Measurements from ENCODE around the gene ANTXR1.
"Not testable (repeated sequence)": the region's sequence is repeated elsewhere in the genome, so short reads cannot be mapped to it uniquely, and the experiment has no call there.

The ANTXR1 gene

DNA sequence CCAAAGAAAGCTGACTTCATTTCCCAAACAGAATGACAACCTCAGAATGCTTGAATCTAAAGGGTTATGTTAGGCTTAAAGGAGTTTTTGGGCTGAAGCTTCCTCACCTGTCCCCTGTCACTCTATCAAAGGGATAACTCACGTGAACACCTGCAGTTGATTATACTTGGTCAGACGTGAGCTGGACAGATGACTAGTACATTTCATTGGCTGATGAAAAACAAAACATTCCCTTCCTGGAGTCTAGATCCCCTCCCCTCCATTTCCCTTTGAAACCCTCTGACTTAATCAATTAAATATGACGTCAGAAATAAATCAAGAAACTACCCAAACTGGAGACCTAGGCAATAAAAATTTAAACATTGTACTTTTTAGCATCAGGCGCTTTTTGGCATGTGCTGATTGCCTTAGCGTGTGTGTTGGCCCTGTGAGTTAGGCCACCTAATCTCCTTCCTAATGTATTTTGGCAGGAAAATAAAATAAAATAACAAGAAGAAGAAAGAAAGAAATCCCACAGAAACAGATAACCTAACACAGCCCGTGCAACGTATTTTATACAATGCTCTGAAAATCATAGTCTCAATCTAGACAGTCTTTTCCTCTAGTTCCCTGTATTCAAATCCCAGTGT lies 159.0 kb downstream of the ANTXR1 start:
- ChIA-PET POLR2A (no interaction called here), CTCF (interaction anchor here (1.3 to 2.6 kb wide), 3 partner anchors 10 to 135 kb away, joined by 6 to 9 read pairs (median 6); no protein-coding TSS in a partner anchor)
- Histone ChIP-seq H3K4me1 (ENCODE audit: control extremely low read depth in 1 of 4, control insufficient read depth in 4 of 4, insufficient read depth in 4 of 4, low read length in 3 of 4) (peaks cover 3 to 7% (median 4%) of the 10 kb centered on the region in 4 experiments), H3K27me3 (replicated peaks in 2 of 5; ENCODE audit: control insufficient read depth in 4 of 5, insufficient read depth in 5 of 5, low read length in 4 of 5) (peaks cover 0 to 8% (median 0%) of the 10 kb centered on the region in 5 experiments), H3K4me3 (ENCODE audit: control insufficient read depth in 1 of 7, extremely low read depth in 1 of 7, insufficient read depth in 4 of 7, low read depth in 2 of 7, low read length in 6 of 7) (no peak overlapping the region), H3K9me3 (ENCODE audit: control extremely low read depth in 1 of 5, control insufficient read depth in 4 of 5, insufficient read depth in 2 of 5, low read depth in 1 of 5, low read length in 4 of 5) (no peaks in the 10 kb centered on the region), H3K36me3 (ENCODE audit: control insufficient read depth in 4 of 4, insufficient read depth in 4 of 4, low read length in 3 of 4) (no peaks in the 10 kb centered on the region), H3K27ac (ENCODE audit: insufficient read depth in 1 of 2, low read depth in 1 of 2, low read length in 2 of 2, poor library complexity in 1 of 2, severe bottlenecking in 2 of 2) (no peak overlapping the region)
- WGBS (ENCODE audit: insufficient coverage), result 96% methylated on average over 4 of the region's 7 CpGs
- no peak for DNase-seq

DNA sequence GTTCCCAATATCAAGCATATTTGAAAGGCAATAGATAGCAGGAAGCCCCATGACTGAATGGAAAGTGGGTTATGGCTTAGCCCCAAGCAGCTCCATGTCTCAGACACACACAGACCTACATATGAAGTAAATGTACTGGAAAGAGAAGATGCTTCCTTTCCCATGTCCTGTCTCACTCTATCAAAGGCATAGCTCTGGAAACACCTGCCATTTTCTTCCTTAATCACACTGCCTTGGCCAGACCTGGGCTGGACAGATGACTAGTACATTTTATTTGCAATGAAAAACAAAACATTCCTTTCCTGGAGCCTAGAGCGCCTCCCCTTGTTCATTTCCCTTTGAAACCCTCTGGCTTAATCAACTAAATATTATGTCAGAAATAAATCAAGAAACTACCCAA lies 160.7 kb downstream of the ANTXR1 start:
- peaks cover 0 to 6% (median 0%) of the 10 kb centered on the region in 5 experiments for H3K27me3 ChIP-seq (replicated peaks in 2 of 5; ENCODE audit: control insufficient read depth in 4 of 5, insufficient read depth in 5 of 5, low read length in 4 of 5)
- ChIA-PET CTCF (interaction anchor here (2.3 to 2.6 kb wide), 2 partner anchors 11 to 14 kb away, joined by 6 to 9 read pairs; no protein-coding TSS in a partner anchor), POLR2A (no interaction called here)
- peaks cover 12 to 18% (median 16%) of the 10 kb centered on the region in 4 experiments for H3K4me1 ChIP-seq (ENCODE audit: control extremely low read depth in 1 of 4, control insufficient read depth in 4 of 4, insufficient read depth in 4 of 4, low read length in 3 of 4)
- H3K27ac ChIP-seq (ENCODE audit: insufficient read depth in 1 of 2, low read depth in 1 of 2, low read length in 2 of 2, poor library complexity in 1 of 2, severe bottlenecking in 2 of 2), result no peak overlapping the region
- no peak for DNase-seq
- WGBS (ENCODE audit: insufficient coverage), result 100% methylated on average over 1 of the region's 1 CpG
- no peaks in the 10 kb centered on the region for H3K9me3 ChIP-seq (ENCODE audit: control extremely low read depth in 1 of 5, control insufficient read depth in 4 of 5, insufficient read depth in 2 of 5, low read depth in 1 of 5, low read length in 4 of 5)
- no peaks in the 10 kb centered on the region for H3K36me3 ChIP-seq (ENCODE audit: control insufficient read depth in 4 of 4, insufficient read depth in 4 of 4, low read length in 3 of 4)
- H3K4me3 ChIP-seq (ENCODE audit: control insufficient read depth in 1 of 7, extremely low read depth in 1 of 7, insufficient read depth in 4 of 7, low read depth in 2 of 7, low read length in 6 of 7), result no peak overlapping the region

DNA sequence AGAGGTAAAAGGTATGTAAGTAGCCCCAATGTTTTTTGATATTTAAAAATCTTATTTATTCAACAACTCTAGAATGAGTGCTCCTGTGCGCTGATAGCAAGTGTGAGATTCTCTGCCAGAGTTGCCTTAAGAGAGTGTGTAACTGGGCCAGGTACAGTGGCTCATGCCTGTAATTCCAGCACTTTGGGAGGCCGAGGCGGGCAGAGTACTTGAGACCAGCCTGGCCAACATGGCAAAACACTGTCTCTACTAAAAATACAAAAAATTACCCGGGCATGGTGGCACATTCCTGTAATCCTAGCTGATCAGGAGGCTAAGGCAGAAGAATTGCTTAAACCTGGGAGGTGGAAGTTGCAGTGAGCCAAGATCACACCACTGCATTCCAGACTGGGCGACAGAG lies 161.2 kb downstream of the ANTXR1 start:
- H3K27ac ChIP-seq (ENCODE audit: insufficient read depth in 1 of 2, low read depth in 1 of 2, low read length in 2 of 2, poor library complexity in 1 of 2, severe bottlenecking in 2 of 2); H3K27me3 ChIP-seq (replicated peaks in 2 of 5; ENCODE audit: control insufficient read depth in 4 of 5, insufficient read depth in 5 of 5, low read length in 4 of 5); H3K4me3 ChIP-seq (ENCODE audit: control insufficient read depth in 1 of 7, extremely low read depth in 1 of 7, insufficient read depth in 4 of 7, low read depth in 2 of 7, low read length in 6 of 7); DNase-seq; POLR2A ChIA-PET; H3K36me3 ChIP-seq (ENCODE audit: control insufficient read depth in 4 of 4, insufficient read depth in 4 of 4, low read length in 3 of 4); H3K9me3 ChIP-seq (ENCODE audit: control extremely low read depth in 1 of 5, control insufficient read depth in 4 of 5, insufficient read depth in 2 of 5, low read depth in 1 of 5, low read length in 4 of 5): not testable (repeated sequence)
- CTCF ChIA-PET, result interaction anchor here (0.6 to 2.3 kb wide), 2 partner anchors 14 to 31 kb away, joined by 3 to 6 read pairs; no protein-coding TSS in a partner anchor
- peaks cover 12 to 18% (median 16%) of the 10 kb centered on the region in 4 experiments for H3K4me1 ChIP-seq (ENCODE audit: control extremely low read depth in 1 of 4, control insufficient read depth in 4 of 4, insufficient read depth in 4 of 4, low read length in 3 of 4)
- 100% methylated on average over 2 of the region's 5 CpGs for WGBS (ENCODE audit: insufficient coverage)

DNA sequence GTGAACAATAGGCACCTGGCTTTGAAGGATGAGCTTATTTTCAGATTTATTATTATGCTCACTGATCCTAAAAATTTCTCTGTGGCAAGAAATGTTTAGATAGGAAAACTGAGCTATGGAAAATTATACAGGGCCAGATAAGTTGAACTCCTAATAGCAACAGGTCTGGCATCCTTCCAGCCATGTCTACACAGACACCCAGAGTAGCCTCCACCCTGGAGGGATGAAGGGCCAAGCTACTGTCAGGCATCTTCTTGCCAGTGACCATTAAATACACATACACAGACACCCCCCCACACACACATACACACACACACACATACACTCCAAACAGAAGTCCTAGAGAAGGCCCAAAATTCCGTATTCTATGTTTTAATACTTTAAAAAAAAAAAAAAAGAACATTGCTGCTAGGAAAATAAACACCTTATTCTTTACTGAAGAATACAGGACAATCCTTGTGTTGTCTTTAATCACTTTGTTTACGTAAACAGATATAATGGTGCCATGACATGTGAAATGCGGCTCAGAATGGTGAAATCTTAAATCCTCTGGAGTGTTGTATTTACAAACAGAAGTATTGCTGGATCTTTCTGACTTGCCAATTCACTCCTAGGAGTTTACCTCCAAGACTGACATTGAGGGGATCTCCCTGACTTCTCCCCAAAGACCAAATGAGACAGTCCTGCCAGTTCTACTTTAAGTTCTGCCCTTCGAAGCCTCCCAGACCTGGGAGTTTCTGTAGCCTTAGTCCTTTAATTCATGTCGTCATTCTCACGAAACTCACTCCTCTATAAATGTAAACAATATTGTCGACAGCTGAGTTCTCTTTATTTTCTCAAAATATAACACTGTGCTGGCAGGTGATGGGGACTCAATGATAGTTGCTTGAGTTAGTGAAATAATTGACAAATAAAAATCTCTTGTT lies 163.1 kb downstream of the ANTXR1 start:
- POLR2A ChIA-PET, result no interaction called here
- no peak overlapping the region for H3K27ac ChIP-seq (ENCODE audit: insufficient read depth in 1 of 2, low read depth in 1 of 2, low read length in 2 of 2, poor library complexity in 1 of 2, severe bottlenecking in 2 of 2)
- H3K27me3 ChIP-seq (replicated peaks in 2 of 5; ENCODE audit: control insufficient read depth in 4 of 5, insufficient read depth in 5 of 5, low read length in 4 of 5), result no peaks in the 10 kb centered on the region
- no peak for DNase-seq
- no peak overlapping the region for H3K4me3 ChIP-seq (ENCODE audit: control insufficient read depth in 1 of 7, extremely low read depth in 1 of 7, insufficient read depth in 4 of 7, low read depth in 2 of 7, low read length in 6 of 7)
- no peaks in the 10 kb centered on the region for H3K36me3 ChIP-seq (ENCODE audit: control insufficient read depth in 4 of 4, insufficient read depth in 4 of 4, low read length in 3 of 4)
- peaks cover 12 to 20% (median 17%) of the 10 kb centered on the region in 4 experiments for H3K4me1 ChIP-seq (ENCODE audit: control extremely low read depth in 1 of 4, control insufficient read depth in 4 of 4, insufficient read depth in 4 of 4, low read length in 3 of 4)
- H3K9me3 ChIP-seq (ENCODE audit: control extremely low read depth in 1 of 5, control insufficient read depth in 4 of 5, insufficient read depth in 2 of 5, low read depth in 1 of 5, low read length in 4 of 5), result no peaks in the 10 kb centered on the region
- WGBS (ENCODE audit: insufficient coverage), result 100% methylated on average over 2 of the region's 7 CpGs
- CTCF ChIA-PET, result interaction anchor here (0.9 to 2.0 kb wide), 4 partner anchors 11 to 72 kb away, joined by 3 to 4 read pairs (median 3); no protein-coding TSS in a partner anchor

DNA sequence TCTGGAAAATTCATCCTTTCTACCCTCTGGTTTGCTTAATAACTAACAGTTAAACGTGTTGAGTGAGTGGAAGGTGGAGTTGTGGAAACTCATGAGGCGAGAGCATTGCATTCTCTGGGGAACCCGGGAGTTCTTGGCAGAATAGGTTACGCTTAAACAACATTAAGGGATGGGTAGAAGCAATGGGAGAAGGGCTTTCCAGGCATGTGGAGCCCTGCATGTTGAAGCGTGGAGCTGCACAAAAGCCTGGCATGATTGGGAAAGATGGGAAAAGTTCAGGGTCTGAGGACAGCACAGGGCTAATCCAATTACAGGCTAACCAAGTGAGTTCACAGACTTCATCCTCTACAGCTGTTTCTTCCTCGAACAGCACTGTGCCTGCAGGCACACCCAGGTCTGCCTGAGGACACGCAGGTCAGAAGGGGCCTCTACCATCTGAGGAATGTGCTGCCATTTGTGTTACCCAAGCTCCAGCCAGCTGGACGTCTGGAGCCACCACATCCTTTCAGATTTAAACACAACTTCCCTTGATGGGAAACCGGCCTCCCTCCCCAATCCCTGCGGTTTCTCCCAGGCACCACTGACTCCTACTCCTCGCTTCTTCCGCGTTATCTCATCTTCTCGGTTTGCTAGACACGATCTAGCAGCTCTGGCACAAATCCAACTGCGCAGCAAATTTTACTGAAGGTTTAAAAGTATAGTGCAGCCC lies 164.2 kb downstream of the ANTXR1 start:
- H3K27ac ChIP-seq (ENCODE audit: insufficient read depth in 1 of 2, low read depth in 1 of 2, low read length in 2 of 2, poor library complexity in 1 of 2, severe bottlenecking in 2 of 2), result no peak overlapping the region
- no peaks in the 10 kb centered on the region for H3K9me3 ChIP-seq (ENCODE audit: control extremely low read depth in 1 of 5, control insufficient read depth in 4 of 5, insufficient read depth in 2 of 5, low read depth in 1 of 5, low read length in 4 of 5)
- H3K4me3 ChIP-seq (ENCODE audit: control insufficient read depth in 1 of 7, extremely low read depth in 1 of 7, insufficient read depth in 4 of 7, low read depth in 2 of 7, low read length in 6 of 7), result peak overlapping the region in 6 of 7 experiments; percentile 3 to 60 (median 28)
- WGBS (ENCODE audit: insufficient coverage), result 53% methylated on average over 11 of the region's 16 CpGs
- peaks cover 12 to 20% (median 17%) of the 10 kb centered on the region in 4 experiments for H3K4me1 ChIP-seq (ENCODE audit: control extremely low read depth in 1 of 4, control insufficient read depth in 4 of 4, insufficient read depth in 4 of 4, low read length in 3 of 4)
- DNase-seq, result peak; percentile 25 to 74 (median 71)
- CTCF ChIA-PET, result interaction anchor here (0.7 to 1.4 kb wide), 3 partner anchors 12 to 86 kb away, joined by 3 read pairs; no protein-coding TSS in a partner anchor
- no peaks in the 10 kb centered on the region for H3K27me3 ChIP-seq (replicated peaks in 2 of 5; ENCODE audit: control insufficient read depth in 4 of 5, insufficient read depth in 5 of 5, low read length in 4 of 5)
- POLR2A ChIA-PET, result interaction anchor here (0.6 kb wide), 1 partner anchor 14 kb away, joined by 6 read pairs; no protein-coding TSS in a partner anchor
- no peaks in the 10 kb centered on the region for H3K36me3 ChIP-seq (ENCODE audit: control insufficient read depth in 4 of 4, insufficient read depth in 4 of 4, low read length in 3 of 4)

DNA sequence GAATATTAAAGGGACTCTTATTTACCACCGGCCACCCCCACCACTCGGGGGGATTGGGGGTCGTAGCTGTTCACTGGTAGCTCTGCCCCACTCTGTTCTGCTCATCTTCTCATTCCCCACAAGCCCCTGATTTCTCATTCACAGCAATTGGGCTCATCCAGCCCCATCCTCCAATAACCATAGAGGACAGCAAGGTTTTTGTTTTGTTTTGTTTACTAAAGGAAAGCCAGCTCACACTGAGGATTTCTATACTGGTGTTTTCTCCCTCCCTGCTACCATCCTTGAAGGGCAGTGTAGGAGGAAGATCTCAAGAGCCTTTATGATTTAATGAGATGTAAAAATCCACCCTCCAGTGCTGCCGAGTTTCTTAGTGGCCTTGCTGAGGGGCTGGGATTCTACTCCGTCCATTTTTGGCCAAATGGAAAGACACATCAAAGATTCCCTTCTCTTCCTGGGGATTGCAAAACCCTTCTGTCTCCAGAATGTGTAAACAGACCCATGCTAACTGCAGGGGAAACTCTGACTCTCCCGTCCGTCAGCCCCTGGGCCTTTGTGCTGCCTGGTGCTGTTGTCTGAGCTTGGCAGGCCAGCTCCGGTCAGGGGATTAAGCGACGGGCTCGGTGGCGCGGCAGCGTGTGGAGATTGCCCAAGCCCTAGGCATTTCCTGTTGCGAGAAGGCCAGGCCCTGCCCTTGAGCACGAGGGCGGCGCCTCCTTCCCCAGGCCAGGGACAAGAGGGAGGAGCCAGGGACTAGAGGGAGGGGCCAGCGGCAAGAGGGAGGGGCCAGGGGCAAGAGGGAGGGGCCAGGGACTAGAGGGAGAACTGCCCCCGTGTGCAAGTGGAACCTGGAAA lies 165.0 kb downstream of the ANTXR1 start:
- Histone ChIP-seq H3K27me3 (replicated peaks in 2 of 5; ENCODE audit: control insufficient read depth in 4 of 5, insufficient read depth in 5 of 5, low read length in 4 of 5) (no peaks in the 10 kb centered on the region), H3K4me1 (ENCODE audit: control extremely low read depth in 1 of 4, control insufficient read depth in 4 of 4, insufficient read depth in 4 of 4, low read length in 3 of 4) (peaks cover 12 to 20% (median 17%) of the 10 kb centered on the region in 4 experiments), H3K4me3 (ENCODE audit: control insufficient read depth in 1 of 7, extremely low read depth in 1 of 7, insufficient read depth in 4 of 7, low read depth in 2 of 7, low read length in 6 of 7) (peak overlapping the region in 5 of 7 experiments; percentile 8 to 60 (median 44)), H3K36me3 (ENCODE audit: control insufficient read depth in 4 of 4, insufficient read depth in 4 of 4, low read length in 3 of 4) (no peaks in the 10 kb centered on the region), H3K27ac (ENCODE audit: insufficient read depth in 1 of 2, low read depth in 1 of 2, low read length in 2 of 2, poor library complexity in 1 of 2, severe bottlenecking in 2 of 2) (no peak overlapping the region), H3K9me3 (ENCODE audit: control extremely low read depth in 1 of 5, control insufficient read depth in 4 of 5, insufficient read depth in 2 of 5, low read depth in 1 of 5, low read length in 4 of 5) (no peaks in the 10 kb centered on the region)
- DNase-seq, result peak; percentile 39 to 73 (median 66)
- 26% methylated on average over 13 of the region's 20 CpGs for WGBS (ENCODE audit: insufficient coverage)
- ChIA-PET CTCF (interaction anchor here (1.0 to 1.4 kb wide), 3 partner anchors 13 to 85 kb away, joined by 3 read pairs; no protein-coding TSS in a partner anchor), POLR2A (interaction anchor here (0.6 kb wide), 1 partner anchor 144 kb away, joined by 8 read pairs; no protein-coding TSS in a partner anchor)

Measured in common myeloid progenitor, CD34-positive (primary cell).